Activated CD4-positive, alpha-beta T cell treated with anti-CD3 and anti-CD28 coated beads for 4 hours (primary cell): ENCODE results near the gene DDX28.
"Not testable (repeated sequence)": the region's sequence is repeated elsewhere in the genome, so short reads cannot be mapped to it uniquely, and the experiment has no call there.

ENCODE experiments used
- DNase-seq, 2 donors: peaks; one replicate each; pipeline ENCODE4 v3.0.0-alpha.2; 2020

Gene DDX28

DNA sequence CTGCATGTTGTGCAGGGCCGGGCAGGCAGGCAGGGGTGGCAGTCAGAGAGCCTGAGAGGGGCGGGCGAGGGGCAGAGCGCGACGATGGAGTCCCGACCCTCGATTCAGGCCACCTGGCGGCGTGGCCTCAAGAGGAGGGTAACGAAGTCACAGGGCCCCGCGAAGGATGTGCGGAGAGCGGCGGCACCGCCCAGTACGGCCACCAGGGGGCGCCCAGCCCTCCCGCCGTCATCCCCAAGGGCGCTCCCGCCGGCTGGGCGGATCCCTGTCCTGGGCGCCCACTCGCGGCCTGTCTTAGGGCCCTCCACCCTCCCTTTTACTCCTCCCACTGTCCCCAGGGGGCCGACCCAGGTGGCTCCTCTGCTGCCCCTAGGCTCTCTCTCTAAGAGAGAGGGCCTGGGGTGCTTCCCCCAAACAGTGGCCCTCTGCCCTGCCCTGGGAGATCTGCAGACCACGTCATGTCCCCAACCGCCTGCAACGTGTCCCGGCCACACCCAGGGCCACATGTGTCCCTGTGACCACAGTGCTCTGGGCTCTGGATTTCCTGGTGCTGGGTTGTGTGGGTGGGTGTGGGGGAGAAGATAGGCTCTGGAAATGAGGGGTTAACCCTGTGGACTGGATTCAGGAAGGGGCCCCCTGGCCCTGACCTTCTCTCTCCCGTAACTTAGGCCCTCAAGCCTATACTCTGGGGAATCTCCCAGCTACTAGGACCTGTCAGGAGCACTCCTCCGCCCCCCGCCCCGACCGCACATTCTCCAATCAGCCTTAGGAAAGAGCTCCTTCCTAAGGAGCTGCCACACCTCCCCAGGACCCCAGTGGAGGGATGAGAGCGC, 29.6 kb downstream of the DDX28 start:
- peak; percentile 74 to 75 for DNase-seq

GRCh38 chr16:67992661-67993206, 30.3 kb downstream of the DDX28 start:
- DNase-seq = no peak

DNA sequence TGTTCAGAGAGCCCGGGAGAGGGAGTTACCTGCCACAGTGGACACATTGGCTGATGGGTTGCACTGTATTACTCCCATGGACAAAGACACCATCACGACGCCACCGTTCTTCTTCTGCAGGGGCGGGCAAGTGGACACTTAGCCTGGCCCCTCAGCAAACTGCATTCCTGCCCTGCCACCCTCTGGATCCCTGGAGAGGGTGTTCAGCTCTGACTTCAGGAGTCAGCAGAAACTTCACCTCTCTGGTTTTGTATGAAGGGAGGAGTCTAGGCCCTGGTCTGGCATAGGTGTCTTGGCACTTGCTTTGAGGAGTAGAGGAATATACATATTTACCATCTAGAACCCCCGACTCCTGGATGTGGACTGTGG, 33.0 kb downstream of the DDX28 start:
- no peak for DNase-seq

GRCh38 chr16:67989322-67990017, 33.6 kb downstream of the DDX28 start:
- no peak for DNase-seq

- DNase-seq = no peak
Observed at GRCh38 chr16:67988675-67989074, 34.4 kb downstream of the DDX28 start.

- DNase-seq = no peak
Observed at GRCh38 chr16:67987460-67988160, 35.4 kb downstream of the DDX28 start.

DNA sequence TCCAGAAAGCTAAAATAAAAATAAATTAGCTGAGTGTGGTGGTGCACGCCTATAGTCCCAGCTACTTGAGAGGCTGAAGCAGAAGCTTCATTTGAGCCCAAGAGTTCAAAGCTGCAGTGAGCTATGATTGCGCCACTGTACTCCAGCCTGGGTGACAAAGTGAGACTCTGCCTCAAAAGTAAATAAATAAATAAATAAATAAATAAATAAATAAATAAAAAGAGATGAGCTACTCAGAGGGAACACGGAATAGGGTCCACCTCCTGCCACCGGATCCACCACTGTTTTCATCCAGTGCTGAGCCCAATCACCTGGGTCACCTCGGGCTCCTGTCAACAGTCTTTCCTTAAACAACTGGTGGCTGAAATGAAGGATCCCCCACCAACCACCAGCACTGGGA, 36.1 kb downstream of the DDX28 start:
- no peak for DNase-seq

- no peak for DNase-seq
Observed at GRCh38 chr16:67982011-67982696, 40.9 kb downstream of the DDX28 start.

DNA sequence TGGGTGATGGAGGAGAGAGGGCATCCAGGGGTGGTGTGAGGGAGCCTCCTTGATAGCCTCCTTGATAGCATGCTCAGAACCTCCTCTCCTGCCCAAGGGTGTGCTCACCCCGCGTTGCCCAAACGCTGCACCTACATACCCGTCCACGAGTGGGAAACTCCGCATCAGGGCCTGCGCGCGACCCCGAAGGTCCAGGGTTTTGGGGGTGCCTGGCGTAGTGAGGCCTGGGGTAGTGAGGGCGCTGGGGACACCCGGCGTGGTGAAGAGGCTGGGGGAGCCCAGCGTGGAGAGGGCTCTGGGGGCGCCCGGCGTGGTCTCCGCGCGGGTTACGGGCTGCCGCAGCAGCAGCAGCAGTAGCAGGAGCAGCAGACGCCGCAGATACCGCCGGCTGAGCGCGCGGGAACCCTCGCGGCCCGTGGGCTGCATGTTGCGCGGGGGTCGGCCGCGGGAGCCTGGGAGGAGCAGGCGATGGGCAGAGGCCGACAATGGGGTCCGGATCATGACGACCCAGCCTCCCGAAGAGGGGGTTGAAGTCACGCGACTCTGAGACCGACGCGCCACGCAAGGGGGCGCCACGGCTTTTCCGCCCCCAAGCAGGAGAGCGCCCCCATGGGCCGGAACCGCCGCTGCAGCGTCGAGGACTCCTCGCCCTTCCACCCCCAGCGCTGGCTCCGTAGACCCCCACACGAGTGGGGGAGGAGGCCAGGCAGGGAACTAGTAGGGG, 42.9 kb downstream of the DDX28 start, which contains the start of gene DPEP3:
Gene DPEP3, minus strand, starts transcription at position 545 of the 724 bp plus-strand sequence. Its CDS starts 119 bp downstream, at position 426.
- no peak for DNase-seq

- no peak for DNase-seq
Observed at GRCh38 chr16:67977469-67978227, 45.4 kb downstream of the DDX28 start.

DNA sequence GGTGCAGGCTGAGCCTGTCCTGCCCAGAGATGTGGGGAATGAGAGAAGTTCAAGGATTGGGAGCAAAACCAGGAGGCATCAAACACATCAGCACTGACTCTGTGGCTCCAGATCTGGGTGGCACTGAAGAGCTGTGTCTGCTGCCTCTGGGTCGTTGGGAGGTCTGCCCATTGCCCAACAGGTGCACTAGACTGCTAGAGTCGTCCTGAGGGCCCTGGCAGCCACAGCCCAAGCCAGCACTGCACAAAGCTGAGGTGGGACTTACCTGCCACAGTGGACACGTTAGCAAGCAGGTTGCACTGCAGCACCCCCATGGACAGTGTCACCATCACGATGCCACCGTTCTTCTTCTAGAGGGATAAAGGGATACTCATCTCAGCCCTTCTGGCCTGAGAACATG, 46.0 kb downstream of the DDX28 start:
- DNase-seq = no peak

GRCh38 chr16:67976205-67976604, 46.8 kb downstream of the DDX28 start:
- DNase-seq = no peak

DNA sequence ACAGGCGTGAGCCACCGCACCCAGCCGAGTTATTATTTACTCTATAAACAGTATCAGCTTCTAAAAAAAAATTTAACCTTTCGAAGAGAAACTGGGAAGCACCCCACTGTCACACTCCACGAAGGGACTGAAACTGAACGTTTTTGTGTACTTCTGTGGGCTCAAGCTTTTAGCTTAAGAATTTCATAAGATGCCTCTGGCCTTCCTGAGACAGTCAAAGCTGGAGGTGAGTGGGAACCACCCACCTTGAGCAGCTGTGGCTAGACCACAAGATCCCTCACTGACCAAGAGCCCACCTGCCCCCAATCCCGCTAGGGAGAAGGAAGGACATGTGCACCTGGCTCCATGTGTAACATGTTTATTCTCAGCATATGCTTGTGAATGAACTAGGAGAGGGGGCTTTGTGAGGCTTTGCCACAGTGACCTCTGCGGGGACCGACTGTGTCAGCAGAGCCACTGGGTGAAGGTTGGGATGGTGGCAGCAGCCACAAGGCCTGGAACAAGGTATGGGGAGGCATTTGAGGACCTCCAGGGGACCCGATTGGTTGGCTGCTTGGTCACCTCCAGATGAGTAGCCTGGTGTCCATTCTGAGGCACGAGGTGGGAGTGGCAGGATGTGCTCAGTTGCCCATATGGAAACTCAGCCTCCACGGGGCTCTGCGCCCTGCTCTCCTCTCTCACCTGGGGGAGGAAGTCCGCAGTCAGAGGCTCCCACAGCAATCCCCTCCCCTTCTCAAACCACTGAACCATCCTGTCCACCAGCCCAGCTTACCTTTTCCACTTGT, 47.5 kb downstream of the DDX28 start:
- no peak for DNase-seq

DNA sequence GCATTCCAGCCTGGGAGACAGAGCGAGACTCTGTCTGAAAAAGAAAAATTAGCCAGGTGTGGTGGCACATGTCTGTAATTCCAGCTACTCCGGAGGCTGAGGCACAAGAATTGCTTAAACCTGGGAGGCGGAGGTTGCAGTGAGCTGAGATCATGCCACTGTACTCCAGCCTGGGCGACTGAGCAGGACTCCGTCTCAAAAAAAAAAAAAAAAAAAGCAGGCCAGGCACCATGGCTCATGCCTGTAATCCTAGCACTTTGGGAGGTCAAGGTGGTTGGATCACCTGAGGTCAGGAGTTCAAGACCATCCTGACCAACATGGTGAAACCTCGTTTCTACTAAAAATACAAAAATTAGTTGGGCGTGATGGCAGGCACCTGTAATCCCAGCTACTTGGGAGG, 50.7 kb downstream of the DDX28 start:
- DNase-seq = not testable (repeated sequence)

GRCh38 chr16:67971111-67971510, 51.9 kb downstream of the DDX28 start:
- no peak for DNase-seq
